K562 (cell line): ENCODE measurements around the gene GPR32. TPM values are rescaled to one million over a fixed set of nuclear protein-coding genes. Genes with fewer than 3 reads are reported as not detected.
A peak's percentile ranks its signal among the peaks of the same experiment; 100 is the strongest.

Experiments used
- BMI1 ChIP-seq: fragments of 150-350 bp; IDR thresholded peaks from 2 replicates; pipeline ENCODE4 v1.6.1; 2014; ENCODE audit warnings: low read length
- CBX1 ChIP-seq: sonication (generic); IDR thresholded peaks from 2 replicates; pipeline ENCODE4 v1.6.1; 2016; ENCODE audit warnings: antibody characterized with exemption, low read depth, mild to moderate bottlenecking
- CBX3 ChIP-seq, 2 experiments: IDR thresholded peaks; 1 replicate in 1 of 2; 2 replicates in 1 of 2; pipeline ENCODE4 v1.6.1; 2012; ENCODE audit warnings: inconsistent platforms in 2 of 2, low read length in 2 of 2, borderline replicate concordance in 1 of 2, control low read depth in 1 of 2
- CBX8 ChIP-seq: fragments of 200-600 bp; sonication (generic); IDR thresholded peaks from 2 replicates; pipeline ENCODE4 v1.6.1; 2012; ENCODE audit warnings: borderline replicate concordance, mixed run types, low read depth, mild to moderate bottlenecking, moderate library complexity, mixed read lengths, low read length, control low read depth, inconsistent platforms; ENCODE audit not compliant: poor library complexity, severe bottlenecking; ENCODE audit errors: extremely low read depth
- CHAMP1 ChIP-seq: fragments of 450-650 bp; IDR thresholded peaks from 2 replicates; pipeline ENCODE4 v1.6.1; 2016; ENCODE audit warnings: mild to moderate bottlenecking
- CREB1 ChIP-seq, 2 experiments: sonication (generic) in 1 of 2; formaldehyde crosslinking in 1 of 2; IDR thresholded peaks; 2 replicates each; pipeline versions ENCODE4 v1.6.1 to v1.8.0; 2012 to 2022; ENCODE audit warnings: inconsistent platforms in 1 of 2, mild to moderate bottlenecking in 1 of 2, missing genetic modification reagents in 1 of 2, moderate library complexity in 1 of 2
- CREB3 ChIP-seq: fragments of 450-650 bp; conservative IDR thresholded peaks from 2 replicates; pipeline ENCODE4 v1.6.1; 2016; ENCODE audit warnings: missing genetic modification characterization, low read depth, mild to moderate bottlenecking, missing compliant biosample characterization, moderate library complexity
- EP400 ChIP-seq: fragments of 450-650 bp; IDR thresholded peaks from 2 replicates; pipeline ENCODE4 v1.6.1; 2017; ENCODE audit warnings: antibody characterized with exemption, mild to moderate bottlenecking, moderate library complexity
- HDAC8 ChIP-seq: fragments of 450-650 bp; IDR thresholded peaks from 2 replicates; pipeline ENCODE4 v1.6.1; 2016; ENCODE audit warnings: mild to moderate bottlenecking, missing genetic modification characterization, moderate library complexity, missing compliant biosample characterization
- HLTF ChIP-seq: fragments of 450-650 bp; IDR thresholded peaks from 2 replicates; pipeline ENCODE4 v1.6.1; 2016
- MEF2A ChIP-seq: IDR thresholded peaks from 2 replicates; pipeline ENCODE4 v1.6.1; 2011; ENCODE audit warnings: low read depth, mild to moderate bottlenecking, low read length, moderate library complexity; ENCODE audit not compliant: control insufficient read depth
- NCOA2 ChIP-seq, 2 experiments: fragments of 450-650 bp; IDR thresholded peaks; 2 replicates each; pipeline ENCODE4 v1.6.1; 2018; ENCODE audit warnings: mild to moderate bottlenecking in 2 of 2, moderate library complexity in 1 of 2; ENCODE audit not compliant: partially characterized antibody in 2 of 2
- PCBP2 ChIP-seq: fragments of 200-400 bp; formaldehyde crosslinking; IDR thresholded peaks from 2 replicates; pipeline ENCODE4 v1.6.1; 2018; ENCODE audit warnings: low read length, low read depth, mild to moderate bottlenecking, moderate library complexity; ENCODE audit not compliant: poor library complexity, severe bottlenecking
- POLR2B ChIP-seq: fragments of 450-650 bp; IDR thresholded peaks from 2 replicates; pipeline ENCODE4 v1.6.1; 2018; ENCODE audit warnings: low read depth; ENCODE audit not compliant: partially characterized antibody
- SMC3 ChIP-seq: conservative IDR thresholded peaks from 2 replicates; pipeline ENCODE4 v1.6.1; 2011; ENCODE audit warnings: low read depth, low read length, improper control_type of control experiment; ENCODE audit not compliant: insufficient read depth
- SRF ChIP-seq, 2 experiments: fragments of 250-450, 450-650 bp in 1 of 2; sonication (Bioruptor Pico) in 1 of 2; sonication (generic) in 1 of 2; formaldehyde crosslinking; IDR thresholded peaks; 2 replicates each; pipeline versions ENCODE4 v1.5.0 to v1.5.1; 2020 to 2022; ENCODE audit warnings: mild to moderate bottlenecking in 1 of 2, missing genetic modification reagents in 1 of 2
- VEZF1 ChIP-seq: fragments of 200-800 bp; sonication (Bioruptor generic); IDR thresholded peaks from 2 replicates; pipeline ENCODE4 v1.6.1; 2017; ENCODE audit warnings: missing genetic modification characterization, missing compliant biosample characterization
- ZNF232 ChIP-seq: sonication (generic); formaldehyde crosslinking; IDR thresholded peaks from 2 replicates; pipeline ENCODE4 v1.8.0; 2022; ENCODE audit warnings: mild to moderate bottlenecking, missing genetic modification reagents
- polyA plus RNA-seq, 8 experiments: library from polyadenylated mRNA; depleted of rRNA in 4 of 8; stranded (reverse) in 5 of 8; unstranded in 3 of 8; fragments of >200 nt; fragmentation: Nextera tagmentation in 2 of 8; fragmentation: Illumina TruSeq in 1 of 8; extraction: Ambion mirVana in 2 of 8; extraction: Trizol in 1 of 8; gene quantifications; 2 replicates each; pipeline versions ENCODE4 v1.2.1 to v1.2.3, GENCODE V29; 2011 to 2014; ENCODE audit warnings: inconsistent platforms in 1 of 8, missing spikeins in 1 of 8
- total RNA-seq, 7 experiments: library from RNA; depleted of rRNA in 6 of 7; stranded (reverse); fragments of >200 nt in 6 of 7; fragmentation: Illumina TruSeq in 2 of 7; extraction: Trizol in 2 of 7; gene quantifications; 2 replicates each; pipeline versions ENCODE4 v1.2.1 to v1.2.3, GENCODE V29; 2011 to 2021; ENCODE audit warnings: low replicate concordance in 1 of 7
- TF ChIP-seq, protein P1 (sequence below): fragments of 200-800 bp; sonication (Bioruptor generic); IDR thresholded peaks from 2 replicates; pipeline ENCODE4 v1.6.1; 2017; ENCODE audit warnings: missing genetic modification characterization, missing compliant biosample characterization

Gene GPR32
- total and polyA plus RNA-seq, 9 of the 15 experiments (the other 6 are each of a cell fraction or from before 2014, with no cell fraction given) = not detected

- TF ChIP-seq SMC3 (peak; percentile 89), CREB3 (tag) (no peak), CREB1 (IDR thresholded peaks at IDR 0.05) (no peak; the same call in 1 of the 2 replicates), CREB1 (CRISPR knock-in tag; IDR thresholded peaks at IDR 0.05) (peak; percentile 80; the same call in 1 of the 2 replicates), CBX8 (no peak), MEF2A (no peak), SRF (CRISPR knock-in tag; IDR thresholded peaks at IDR 0.05) (0 out of 4 replicates have a peak, but pooled peaks of 1 of the 2 experiments have one; percentile 54), NCOA2 (IDR thresholded peaks at IDR 0.05; ENCODE audit: partially characterized antibody in 2 of 2) (no peak), BMI1 (no peak), PCBP2 (no peak), CHAMP1 (no peak), HDAC8 (tag) (no peak), HLTF (peak; percentile 71; the same call in 1 of the 2 replicates), EP400 (peak; percentile 53; the same call in 1 of the 2 replicates), ZNF232 (CRISPR knock-in tag) (no peak), CBX3 (IDR thresholded peaks at IDR 0.05; ENCODE audit: borderline replicate concordance in 1 of 2, low read length in 2 of 2) (peak in 1 of 2 experiments; percentile 81; a peak in 1 of 3 replicates), POLR2B (peak; percentile 57), CBX1 (peak; percentile 59; the same call in 1 of the 2 replicates), VEZF1 (CRISPR knock-in tag) (peak; percentile 92)
- TF ChIP-seq, protein P1, sequence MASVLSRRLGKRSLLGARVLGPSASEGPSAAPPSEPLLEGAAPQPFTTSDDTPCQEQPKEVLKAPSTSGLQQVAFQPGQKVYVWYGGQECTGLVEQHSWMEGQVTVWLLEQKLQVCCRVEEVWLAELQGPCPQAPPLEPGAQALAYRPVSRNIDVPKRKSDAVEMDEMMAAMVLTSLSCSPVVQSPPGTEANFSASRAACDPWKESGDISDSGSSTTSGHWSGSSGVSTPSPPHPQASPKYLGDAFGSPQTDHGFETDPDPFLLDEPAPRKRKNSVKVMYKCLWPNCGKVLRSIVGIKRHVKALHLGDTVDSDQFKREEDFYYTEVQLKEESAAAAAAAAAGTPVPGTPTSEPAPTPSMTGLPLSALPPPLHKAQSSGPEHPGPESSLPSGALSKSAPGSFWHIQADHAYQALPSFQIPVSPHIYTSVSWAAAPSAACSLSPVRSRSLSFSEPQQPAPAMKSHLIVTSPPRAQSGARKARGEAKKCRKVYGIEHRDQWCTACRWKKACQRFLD (CRISPR knock-in tag) = no peak
Observed at GRCh38 chr19:50724522-50725217, 45.6 kb upstream of the GPR32 start (continued).
